H7 (cell line): ENCODE results near the gene CCR7. TPM values are rescaled to one million over a fixed set of nuclear protein-coding genes. Genes with fewer than 3 reads are reported as not detected.

Experiments
- DNase-seq: peaks from one replicate; pipeline ENCODE4 v3.0.0; 2012
- H3K27me3 ChIP-seq: 2 replicates; pipeline ENCODE4 v1.6.0; 2011; ENCODE audit warnings: mild to moderate bottlenecking, low read length; ENCODE audit not compliant: control insufficient read depth, insufficient read depth
- H3K36me3 ChIP-seq: replicated peaks from 2 replicates; pipeline ENCODE4 v1.5.1; 2011; ENCODE audit warnings: low read length; ENCODE audit not compliant: control insufficient read depth, insufficient read depth
- H3K4me3 ChIP-seq: 2 replicates; pipeline ENCODE4 v1.5.1; 2011; ENCODE audit warnings: low read depth, mild to moderate bottlenecking, control low read depth, low read length, moderate library complexity; ENCODE audit not compliant: insufficient read depth
- total RNA-seq: library from RNA; depleted of rRNA; stranded (reverse); fragments of >200 nt; shearing (Covaris generic); gene quantifications from 2 replicates; pipeline ENCODE4 v1.2.3, GENCODE V29; 2014

The CCR7 gene
- total RNA-seq, 1 experiment from 2014 or later = 1.1 TPM

GRCh38 chr17:40532520-40533253 lies 32.6 kb downstream of the CCR7 start:
- H3K4me3 ChIP-seq = no peak overlapping the region
- no peak for DNase-seq
- no peaks in the 10 kb centered on the region for H3K27me3 ChIP-seq
- H3K36me3 ChIP-seq = no peaks in the 10 kb centered on the region

GRCh38 chr17:40531051-40531991 lies 34.0 kb downstream of the CCR7 start:
- no peak for DNase-seq
- no peak overlapping the region for H3K4me3 ChIP-seq
- no peaks in the 10 kb centered on the region for H3K27me3 ChIP-seq
- no peaks in the 10 kb centered on the region for H3K36me3 ChIP-seq

- DNase-seq = no peak
- H3K27me3 ChIP-seq = no peaks in the 10 kb centered on the region
- H3K36me3 ChIP-seq = no peaks in the 10 kb centered on the region
- no peak overlapping the region for H3K4me3 ChIP-seq
Measured at GRCh38 chr17:40530531-40530994, 34.7 kb downstream of the CCR7 start.

- H3K4me3 ChIP-seq = no peak overlapping the region
- H3K27me3 ChIP-seq = no peaks in the 10 kb centered on the region
- DNase-seq = no peak
- no peaks in the 10 kb centered on the region for H3K36me3 ChIP-seq
Measured at GRCh38 chr17:40529991-40530390, 35.3 kb downstream of the CCR7 start.

- DNase-seq = no peak
- Histone ChIP-seq H3K36me3 (no peaks in the 10 kb centered on the region), H3K4me3 (no peak overlapping the region), H3K27me3 (no peaks in the 10 kb centered on the region)
Measured at GRCh38 chr17:40528692-40529417, 36.4 kb downstream of the CCR7 start.

GRCh38 chr17:40526668-40527067 lies 38.6 kb downstream of the CCR7 start:
- Histone ChIP-seq H3K27me3 (no peaks in the 10 kb centered on the region), H3K4me3 (no peak overlapping the region), H3K36me3 (no peaks in the 10 kb centered on the region)
- no peak for DNase-seq

GRCh38 chr17:40525294-40525693 lies 40.0 kb downstream of the CCR7 start:
- Histone ChIP-seq H3K27me3 (no peaks in the 10 kb centered on the region), H3K36me3 (no peaks in the 10 kb centered on the region), H3K4me3 (no peak overlapping the region)
- no peak for DNase-seq

GRCh38 chr17:40524243-40524965 lies 40.9 kb downstream of the CCR7 start:
- H3K4me3 ChIP-seq = no peak overlapping the region
- DNase-seq = no peak
- H3K27me3 ChIP-seq = no peaks in the 10 kb centered on the region
- H3K36me3 ChIP-seq = no peaks in the 10 kb centered on the region

GRCh38 chr17:40522961-40523310 lies 42.3 kb downstream of the CCR7 start:
- no peak for DNase-seq
- H3K27me3 ChIP-seq = no peaks in the 10 kb centered on the region

GRCh38 chr17:40522250-40522960 lies 42.9 kb downstream of the CCR7 start:
- DNase-seq = no peak
- Histone ChIP-seq H3K36me3 (no peaks in the 10 kb centered on the region), H3K4me3 (no peak overlapping the region), H3K27me3 (no peaks in the 10 kb centered on the region)

More at GRCh38 chr17:40522961-40523310, 42.3 kb downstream of the CCR7 start:
- Histone ChIP-seq H3K4me3 (no peak overlapping the region), H3K36me3 (no peaks in the 10 kb centered on the region)

GRCh38 chr17:40520991-40521453 lies 44.2 kb downstream of the CCR7 start:
- Histone ChIP-seq H3K27me3 (no peaks in the 10 kb centered on the region), H3K36me3 (no peaks in the 10 kb centered on the region), H3K4me3 (no peak overlapping the region)
- no peak for DNase-seq

- Histone ChIP-seq H3K36me3 (no peaks in the 10 kb centered on the region), H3K27me3 (no peaks in the 10 kb centered on the region), H3K4me3 (no peak overlapping the region)
- DNase-seq = no peak
Measured at GRCh38 chr17:40519089-40519775, 46.0 kb downstream of the CCR7 start.
